Mammary epithelial cell (primary cell): ENCODE results near the gene RFWD3.

Experiments
- EZH2 ChIP-seq: IDR thresholded peaks from 2 replicates; pipeline ENCODE4 v1.6.1; 2012; ENCODE audit warnings: low read length, inconsistent platforms, borderline replicate concordance
- TF ChIP-seq, protein P1 (sequence below), 2 donors: IDR thresholded peaks in 1 of 2; conservative IDR thresholded peaks in 1 of 2; 2 replicates each; pipeline ENCODE4 v1.5.1; 2011 to 2012; ENCODE audit warnings: inconsistent platforms in 2 of 2, low read length in 2 of 2, mild to moderate bottlenecking in 2 of 2, control low read depth in 1 of 2, low read depth in 1 of 2; ENCODE audit not compliant: insufficient read depth in 1 of 2; ENCODE audit errors: extremely low read depth in 1 of 2

DNA sequence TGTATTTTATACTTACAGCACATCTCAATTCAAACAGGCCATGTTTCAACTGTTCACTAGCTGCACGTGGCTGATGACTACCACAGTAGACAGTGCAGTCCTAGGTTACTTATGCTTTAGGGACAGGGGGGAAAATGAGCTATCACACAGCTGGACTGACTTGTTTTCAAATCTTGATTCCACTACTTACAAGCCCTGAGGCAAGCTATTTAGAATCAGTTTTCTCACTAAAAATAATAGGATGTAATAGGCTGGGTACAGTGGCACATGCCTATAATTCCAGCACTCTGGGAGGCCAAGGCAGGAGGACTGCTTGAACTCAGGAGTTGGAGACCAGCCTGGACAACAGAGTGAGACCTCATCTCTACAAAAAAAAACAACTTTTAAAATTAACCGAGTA, 70.1 kb downstream of the RFWD3 start:
- TF ChIP-seq, protein P1, sequence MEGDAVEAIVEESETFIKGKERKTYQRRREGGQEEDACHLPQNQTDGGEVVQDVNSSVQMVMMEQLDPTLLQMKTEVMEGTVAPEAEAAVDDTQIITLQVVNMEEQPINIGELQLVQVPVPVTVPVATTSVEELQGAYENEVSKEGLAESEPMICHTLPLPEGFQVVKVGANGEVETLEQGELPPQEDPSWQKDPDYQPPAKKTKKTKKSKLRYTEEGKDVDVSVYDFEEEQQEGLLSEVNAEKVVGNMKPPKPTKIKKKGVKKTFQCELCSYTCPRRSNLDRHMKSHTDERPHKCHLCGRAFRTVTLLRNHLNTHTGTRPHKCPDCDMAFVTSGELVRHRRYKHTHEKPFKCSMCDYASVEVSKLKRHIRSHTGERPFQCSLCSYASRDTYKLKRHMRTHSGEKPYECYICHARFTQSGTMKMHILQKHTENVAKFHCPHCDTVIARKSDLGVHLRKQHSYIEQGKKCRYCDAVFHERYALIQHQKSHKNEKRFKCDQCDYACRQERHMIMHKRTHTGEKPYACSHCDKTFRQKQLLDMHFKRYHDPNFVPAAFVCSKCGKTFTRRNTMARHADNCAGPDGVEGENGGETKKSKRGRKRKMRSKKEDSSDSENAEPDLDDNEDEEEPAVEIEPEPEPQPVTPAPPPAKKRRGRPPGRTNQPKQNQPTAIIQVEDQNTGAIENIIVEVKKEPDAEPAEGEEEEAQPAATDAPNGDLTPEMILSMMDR (conservative IDR thresholded peaks at IDR 0.05 in 1 of 2, IDR thresholded peaks at IDR 0.05 in 1 of 2; ENCODE audit: extremely low read depth in 1 of 2, insufficient read depth in 1 of 2, low read depth in 1 of 2, low read length in 2 of 2) = no peak
- no peak for TF ChIP-seq EZH2
